Stimulated activated CD4-positive, alpha-beta T cell treated with anti-CD3 and anti-CD28 coated beads, Interleukin-4, amount 100 ng/mL, for 1 hour (primary cell): ENCODE data around the gene ACSF2.

Source experiments
- DNase-seq: peaks from one replicate; pipeline ENCODE4 v3.0.0-alpha.2; 2020

The ACSF2 gene

GRCh38 chr17:50440838-50441829, 15.1 kb downstream of the ACSF2 start:
- no peak for DNase-seq

DNA sequence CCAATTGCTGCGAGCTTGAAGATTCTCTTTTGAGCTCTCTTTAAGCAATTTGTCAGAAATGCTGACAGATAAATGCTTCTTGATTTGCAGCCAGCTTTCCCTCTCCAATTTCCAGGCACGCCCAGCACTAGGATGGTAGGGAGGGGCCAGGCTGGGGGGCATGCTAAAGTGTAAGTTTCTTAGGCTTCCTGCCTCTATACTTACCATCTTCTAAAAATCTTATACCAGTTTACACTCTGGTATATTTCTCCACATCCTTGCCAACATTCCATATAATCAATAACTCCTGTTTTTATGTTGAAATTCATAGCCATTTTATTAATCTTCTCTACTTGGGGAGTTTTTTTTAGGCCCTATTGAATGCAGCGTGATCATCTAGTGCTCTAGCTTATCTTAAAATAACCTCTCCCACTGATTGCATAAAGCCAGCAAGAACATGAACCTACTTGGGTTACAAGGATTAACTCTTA, 17.5 kb downstream of the ACSF2 start:
- DNase-seq, result no peak

DNA sequence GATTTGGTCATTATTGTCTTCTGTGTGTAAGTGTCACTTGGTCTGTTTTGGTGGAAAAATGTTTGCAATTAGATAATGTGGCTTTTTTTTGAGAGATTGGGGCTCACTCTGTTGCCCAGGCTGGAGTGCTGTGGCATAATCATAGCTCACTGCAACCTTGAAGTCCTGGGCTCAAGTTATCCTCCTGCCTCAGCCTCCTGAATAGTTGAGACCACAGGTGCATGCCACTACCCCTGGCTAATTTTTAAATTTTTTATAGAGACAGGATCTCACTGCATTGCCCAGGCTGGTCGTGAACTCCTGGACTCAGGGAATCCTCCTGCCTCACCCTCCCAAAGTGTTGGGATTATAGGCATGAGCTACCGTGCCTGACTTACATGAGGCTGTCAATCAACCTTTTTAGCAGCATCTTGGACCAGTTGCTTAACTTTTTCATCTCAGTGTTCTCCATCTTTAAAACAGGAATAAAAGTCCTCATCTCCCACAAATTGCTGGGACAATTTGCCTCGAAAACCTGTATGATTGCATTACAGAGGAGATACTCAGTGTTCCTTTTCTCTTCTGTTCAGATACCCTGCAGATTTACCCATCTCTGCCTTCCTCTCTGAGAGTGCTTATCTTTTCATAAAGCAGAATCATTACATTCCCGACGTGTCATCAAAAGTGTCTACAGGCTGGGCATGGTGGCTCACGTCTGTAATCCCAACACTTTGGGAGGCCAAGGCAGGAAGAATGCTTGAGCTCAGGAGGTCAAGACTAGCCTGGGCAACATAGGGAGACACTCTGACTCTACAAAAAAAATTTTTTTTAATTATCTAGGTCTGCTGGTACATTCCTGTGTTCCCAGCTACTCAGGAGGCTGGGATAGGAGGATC, 19.1 kb downstream of the ACSF2 start:
- no peak for DNase-seq

DNA sequence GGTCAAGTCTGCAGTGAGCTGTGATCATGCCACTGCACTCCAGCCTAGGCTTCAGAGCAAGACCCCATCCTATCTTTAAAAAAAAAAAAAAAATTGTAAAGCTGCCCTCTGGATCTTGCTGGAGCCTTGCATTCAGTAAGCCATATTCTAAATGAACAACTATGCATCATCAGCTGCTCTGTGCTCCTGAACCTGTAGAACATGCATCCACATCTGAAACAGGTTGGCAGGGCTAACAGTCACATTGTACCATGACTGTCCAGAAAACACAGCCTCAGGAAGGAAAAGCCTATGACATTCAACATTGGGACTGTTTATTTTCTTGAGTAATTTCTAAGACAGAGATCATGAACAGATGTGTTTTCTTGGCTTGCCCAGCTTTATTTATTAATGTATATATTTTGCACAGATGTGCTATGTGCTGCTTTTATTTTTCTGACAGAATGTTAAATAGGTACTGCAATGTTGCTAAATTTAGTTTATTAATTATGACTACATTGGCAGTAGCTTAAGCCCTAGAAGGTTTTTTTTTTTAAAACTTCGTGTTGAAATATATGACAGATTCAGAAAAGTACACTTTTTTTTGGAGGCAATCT, 19.8 kb downstream of the ACSF2 start:
- no peak for DNase-seq

GRCh38 chr17:50447870-50448595, 22.0 kb downstream of the ACSF2 start:
- no peak for DNase-seq

- DNase-seq, result no peak
Measured at GRCh38 chr17:50448643-50449042, 22.6 kb downstream of the ACSF2 start.

DNA sequence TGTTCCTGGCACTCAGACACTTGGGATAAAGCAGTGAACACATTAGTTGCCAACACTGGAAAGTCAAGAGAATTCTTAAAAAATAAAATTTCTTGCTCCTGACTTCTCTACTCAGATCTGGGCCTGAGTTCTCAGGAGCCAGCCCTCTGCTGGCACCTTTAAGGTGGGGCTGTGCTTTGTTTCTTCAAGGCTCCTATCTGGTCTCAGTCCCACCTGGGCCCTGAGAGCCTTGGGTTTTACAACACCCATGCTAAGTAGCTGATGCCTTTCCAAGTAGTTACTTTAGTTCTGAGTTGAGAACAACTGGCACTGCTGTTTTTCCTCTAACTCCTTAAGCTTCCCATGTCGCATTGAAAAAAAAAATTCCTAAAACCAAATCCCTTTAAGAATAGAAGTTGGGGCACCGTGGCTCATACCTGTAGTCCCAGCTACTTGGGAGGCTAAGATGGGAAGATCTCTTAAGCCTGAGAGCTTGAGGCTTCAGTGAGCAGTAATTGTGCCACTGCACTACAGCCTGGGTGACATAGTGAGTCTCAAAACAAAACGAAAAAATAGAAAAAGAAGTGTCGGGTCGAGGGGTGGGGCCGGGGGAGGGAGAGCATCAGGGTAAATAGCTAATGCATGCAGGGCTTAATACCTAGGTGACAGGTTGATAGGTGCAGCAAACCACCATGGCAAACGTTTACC, 26.1 kb downstream of the ACSF2 start:
- DNase-seq, result no peak

GRCh38 chr17:50452630-50453300, 26.7 kb downstream of the ACSF2 start:
- DNase-seq, result no peak

- no peak for DNase-seq
Measured at GRCh38 chr17:50453901-50454300, 27.9 kb downstream of the ACSF2 start.

- no peak for DNase-seq
Measured at GRCh38 chr17:50457621-50458020, 31.6 kb downstream of the ACSF2 start.

DNA sequence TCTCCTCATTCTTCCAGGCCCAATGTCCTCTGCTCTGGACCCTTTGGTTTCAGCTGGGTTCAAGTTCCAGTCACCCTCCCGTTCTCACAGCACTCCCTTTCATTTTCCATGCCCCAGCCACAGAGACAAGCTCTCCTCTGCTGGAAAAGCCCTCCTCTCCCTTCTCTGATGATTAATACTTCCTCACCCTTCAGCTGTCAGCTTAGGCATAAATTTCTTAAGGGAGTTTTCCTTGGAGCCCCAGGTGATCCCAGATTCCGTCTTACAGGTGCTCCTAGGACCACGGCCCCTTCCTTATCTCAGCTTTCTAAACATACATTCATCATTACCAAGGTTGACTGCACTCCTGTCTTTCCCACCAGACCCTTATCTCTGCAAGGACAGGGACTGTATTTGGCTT, 32.3 kb downstream of the ACSF2 start:
- no peak for DNase-seq

- DNase-seq, result no peak
Measured at GRCh38 chr17:50458701-50459676, 33.0 kb downstream of the ACSF2 start.

DNA sequence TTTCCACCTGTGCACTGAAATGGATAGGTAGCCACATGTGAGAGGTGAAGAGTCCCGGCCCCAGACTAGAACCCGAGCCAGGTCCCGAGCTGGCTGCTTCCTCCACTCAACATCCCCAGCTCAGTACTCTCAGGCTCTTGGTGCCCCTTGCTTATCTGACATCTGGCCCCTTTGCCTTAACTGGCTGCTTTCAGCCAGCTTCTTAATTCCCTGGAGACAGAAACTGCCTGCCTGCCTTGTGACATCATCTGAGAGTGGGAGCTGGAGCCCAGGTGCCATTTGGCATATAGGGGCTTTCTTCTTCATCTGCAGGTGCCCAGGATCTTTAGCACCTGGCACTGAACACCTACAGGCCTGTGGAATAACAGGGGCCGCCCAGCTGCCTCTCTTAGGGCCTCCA, 33.7 kb downstream of the ACSF2 start:
- DNase-seq, result no peak

DNA sequence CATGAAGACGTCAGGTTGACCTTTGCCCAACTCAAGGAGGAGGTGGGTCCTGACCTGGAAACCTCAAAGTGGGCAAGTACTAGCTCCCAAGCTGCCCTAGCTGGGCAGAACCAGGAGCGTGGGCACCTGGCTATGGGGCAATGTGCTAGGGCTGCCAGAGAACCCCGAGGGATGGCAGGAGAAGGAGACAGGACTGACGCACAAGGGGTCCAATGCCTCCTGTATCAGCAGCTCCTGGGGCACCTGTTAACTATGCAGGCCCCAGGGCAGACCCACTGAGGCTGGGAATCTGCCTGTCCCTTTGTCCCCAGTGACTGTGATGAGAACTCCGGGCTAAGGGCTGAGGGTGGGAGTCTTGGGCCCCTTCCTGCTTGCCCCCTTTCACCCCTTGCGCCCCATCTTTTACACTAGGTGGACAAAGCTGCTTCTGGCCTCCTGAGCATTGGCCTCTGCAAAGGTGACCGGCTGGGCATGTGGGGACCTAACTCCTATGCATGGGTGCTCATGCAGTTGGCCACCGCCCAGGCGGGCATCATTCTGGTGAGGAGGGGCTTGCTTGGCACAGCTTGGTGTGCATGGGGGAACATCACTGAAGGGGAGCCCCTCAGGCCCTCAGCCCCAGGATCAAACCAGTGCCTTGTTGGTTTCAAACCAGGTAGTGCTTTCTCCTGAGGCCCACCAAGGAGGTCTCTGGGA, 35.0 kb downstream of the ACSF2 start:
- no peak for DNase-seq

- no peak for DNase-seq
Measured at GRCh38 chr17:50461550-50462132, 35.6 kb downstream of the ACSF2 start.

DNA sequence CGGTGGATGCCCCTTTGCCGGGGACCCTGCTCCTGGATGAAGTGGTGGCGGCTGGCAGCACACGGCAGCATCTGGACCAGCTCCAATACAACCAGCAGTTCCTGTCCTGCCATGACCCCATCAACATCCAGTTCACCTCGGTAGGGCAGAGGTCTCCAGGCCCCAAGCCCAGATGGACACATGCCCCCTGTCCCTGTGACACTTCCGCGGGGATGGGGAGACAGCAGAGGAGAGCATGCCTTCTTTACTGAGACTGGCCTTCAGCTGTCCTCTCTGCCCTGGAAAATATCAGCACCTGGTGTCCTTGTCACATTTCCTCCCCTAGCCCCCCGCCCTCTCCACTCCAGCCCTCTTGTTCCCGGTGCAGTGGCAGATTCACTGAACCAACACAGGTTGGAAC, 36.4 kb downstream of the ACSF2 start:
- no peak for DNase-seq

DNA sequence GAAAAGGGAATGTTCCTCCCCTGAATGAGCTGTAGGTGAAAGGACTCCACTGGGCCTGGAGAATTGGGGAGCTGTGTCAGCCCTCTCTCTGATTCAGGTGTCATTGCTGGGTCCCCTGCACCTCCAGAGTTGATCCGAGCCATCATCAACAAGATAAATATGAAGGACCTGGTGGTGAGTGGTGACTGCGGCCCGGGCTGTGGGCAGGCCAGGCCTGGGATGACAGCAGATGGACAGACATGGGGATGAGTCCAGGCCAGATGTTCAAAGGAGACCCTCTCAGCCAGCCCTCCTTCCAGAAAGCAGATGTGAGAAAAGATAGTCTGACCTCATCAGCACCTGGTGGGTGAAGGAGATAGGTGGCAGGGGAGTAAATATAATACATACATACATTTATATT, 38.1 kb downstream of the ACSF2 start:
- DNase-seq, result no peak

- no peak for DNase-seq
Measured at GRCh38 chr17:50464736-50465135, 38.7 kb downstream of the ACSF2 start.

DNA sequence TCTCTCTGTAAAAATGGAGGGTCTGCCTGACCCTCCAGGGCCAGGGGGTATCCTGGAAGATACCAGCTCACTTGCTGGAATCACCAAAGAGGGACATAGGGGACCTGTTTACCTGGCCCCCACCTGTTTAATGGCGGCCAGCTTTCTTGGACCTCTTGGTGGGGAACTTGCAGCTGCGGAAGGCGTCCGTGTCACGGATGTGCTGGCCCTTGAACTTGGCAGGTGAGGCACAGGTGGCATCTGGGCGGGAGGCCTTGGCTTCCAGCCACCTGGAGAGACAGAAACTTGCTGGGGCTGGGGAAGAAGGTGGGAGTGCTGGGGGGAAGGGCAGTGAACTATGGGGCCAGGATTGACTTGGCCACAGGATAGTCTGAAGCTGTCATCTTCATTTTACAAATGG, 39.2 kb downstream of the ACSF2 start:
- no peak for DNase-seq
